ENCODE measurements around the gene HECW1.

The HECW1 gene

DNA sequence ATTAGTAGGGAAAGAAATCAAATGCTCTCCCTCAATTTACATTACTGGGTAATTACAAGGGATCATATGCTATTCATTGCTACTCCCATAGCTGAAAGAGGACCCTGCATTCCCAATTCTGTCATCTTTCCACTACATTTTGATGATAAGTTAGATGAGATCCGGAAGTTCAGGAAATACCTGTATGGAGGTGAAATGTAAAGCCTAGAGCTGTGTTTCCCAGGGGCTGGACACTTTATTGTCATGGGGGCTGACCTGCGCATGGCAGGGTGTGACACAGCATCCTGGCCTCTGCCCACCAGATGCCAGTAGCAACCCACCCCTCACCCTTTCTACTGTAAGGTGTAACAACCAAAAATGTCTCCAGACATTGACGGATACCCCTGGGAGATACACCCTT is 56.6 kb downstream of the HECW1 start:
- TF ChIP-seq, protein P1, sequence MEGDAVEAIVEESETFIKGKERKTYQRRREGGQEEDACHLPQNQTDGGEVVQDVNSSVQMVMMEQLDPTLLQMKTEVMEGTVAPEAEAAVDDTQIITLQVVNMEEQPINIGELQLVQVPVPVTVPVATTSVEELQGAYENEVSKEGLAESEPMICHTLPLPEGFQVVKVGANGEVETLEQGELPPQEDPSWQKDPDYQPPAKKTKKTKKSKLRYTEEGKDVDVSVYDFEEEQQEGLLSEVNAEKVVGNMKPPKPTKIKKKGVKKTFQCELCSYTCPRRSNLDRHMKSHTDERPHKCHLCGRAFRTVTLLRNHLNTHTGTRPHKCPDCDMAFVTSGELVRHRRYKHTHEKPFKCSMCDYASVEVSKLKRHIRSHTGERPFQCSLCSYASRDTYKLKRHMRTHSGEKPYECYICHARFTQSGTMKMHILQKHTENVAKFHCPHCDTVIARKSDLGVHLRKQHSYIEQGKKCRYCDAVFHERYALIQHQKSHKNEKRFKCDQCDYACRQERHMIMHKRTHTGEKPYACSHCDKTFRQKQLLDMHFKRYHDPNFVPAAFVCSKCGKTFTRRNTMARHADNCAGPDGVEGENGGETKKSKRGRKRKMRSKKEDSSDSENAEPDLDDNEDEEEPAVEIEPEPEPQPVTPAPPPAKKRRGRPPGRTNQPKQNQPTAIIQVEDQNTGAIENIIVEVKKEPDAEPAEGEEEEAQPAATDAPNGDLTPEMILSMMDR (IDR thresholded peaks at IDR 0.05; ENCODE audit: low read depth, low read length) = no peak
- DNase-seq (ENCODE audit: extremely low read depth, low read depth) = no peak

DNA sequence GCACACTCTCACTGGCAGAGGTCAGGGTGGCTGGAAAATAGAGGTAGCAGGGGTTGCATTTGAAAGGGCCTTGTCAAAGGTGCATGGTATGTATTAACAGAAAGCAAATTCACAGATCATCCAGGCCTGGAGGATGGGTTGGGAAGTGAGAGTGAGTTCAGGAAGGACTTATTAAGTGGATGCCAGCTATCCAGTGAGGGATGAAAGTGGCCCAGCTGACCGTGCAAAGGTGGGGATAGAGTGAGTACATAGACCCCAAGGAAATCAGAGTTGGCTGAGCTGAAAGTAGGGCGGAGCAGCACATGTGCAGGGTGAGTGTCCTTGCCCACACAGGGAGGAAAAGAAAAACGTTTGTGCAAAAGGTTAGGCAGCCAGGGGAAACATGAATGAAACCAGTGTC is 58.1 kb downstream of the HECW1 start:
- TF ChIP-seq, protein P1 (IDR thresholded peaks at IDR 0.05; ENCODE audit: low read depth, low read length) = no peak
- DNase-seq (ENCODE audit: extremely low read depth, low read depth) = no peak

DNA sequence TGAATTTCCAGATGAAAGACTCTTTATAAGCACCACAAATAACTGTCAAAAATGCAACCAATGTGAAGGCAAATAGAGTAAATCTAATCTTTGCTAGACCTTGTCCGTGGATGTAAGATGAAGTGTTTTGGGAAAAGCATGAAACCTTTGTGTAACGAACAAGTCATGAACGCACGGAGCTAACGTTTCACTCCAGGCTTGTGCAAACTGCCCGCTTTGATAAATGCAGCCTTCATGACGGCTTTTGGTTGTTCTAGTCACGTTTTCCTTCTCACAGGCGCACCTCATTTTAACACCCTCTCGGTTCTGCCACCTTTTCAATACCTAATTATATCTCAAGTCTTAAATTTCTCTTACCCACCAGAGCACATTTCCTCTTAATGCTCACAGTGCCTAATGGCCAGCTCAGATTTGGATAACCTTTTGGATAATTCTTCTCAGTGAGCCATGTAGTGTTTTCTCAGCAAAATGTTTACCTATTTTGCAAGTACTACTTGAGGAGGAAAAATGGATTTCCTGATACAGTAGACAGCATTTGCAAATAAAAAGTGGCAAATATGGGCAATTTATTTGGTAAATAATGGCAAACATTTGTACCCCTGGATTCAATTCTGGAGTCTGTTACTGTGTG is 63.2 kb downstream of the HECW1 start:
- no peak for DNase-seq (ENCODE audit: extremely low read depth, low read depth)
- TF ChIP-seq, protein P1 (IDR thresholded peaks at IDR 0.05; ENCODE audit: low read depth, low read length) = no peak

DNA sequence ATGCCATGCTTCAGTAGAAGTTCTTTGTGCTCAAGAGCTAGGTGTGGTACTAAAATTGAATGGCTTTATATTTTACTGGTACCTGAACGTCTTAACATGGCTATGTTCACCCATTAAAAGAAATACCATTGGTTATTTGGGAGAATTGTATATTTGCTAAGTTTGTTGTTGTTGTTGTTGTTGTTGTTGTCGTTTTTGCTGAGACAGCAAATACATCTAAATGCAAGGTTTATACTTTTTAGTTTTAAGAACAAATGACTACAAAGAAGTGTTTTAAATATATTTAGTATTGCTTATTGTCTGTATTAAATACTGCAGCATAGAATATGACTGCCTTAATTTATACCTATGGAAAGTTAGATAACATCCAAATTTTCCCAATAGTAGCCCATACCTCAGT is 66.9 kb downstream of the HECW1 start:
- no peak for DNase-seq (ENCODE audit: extremely low read depth, low read depth)
- TF ChIP-seq, protein P1 (IDR thresholded peaks at IDR 0.05; ENCODE audit: low read depth, low read length) = no peak

DNA sequence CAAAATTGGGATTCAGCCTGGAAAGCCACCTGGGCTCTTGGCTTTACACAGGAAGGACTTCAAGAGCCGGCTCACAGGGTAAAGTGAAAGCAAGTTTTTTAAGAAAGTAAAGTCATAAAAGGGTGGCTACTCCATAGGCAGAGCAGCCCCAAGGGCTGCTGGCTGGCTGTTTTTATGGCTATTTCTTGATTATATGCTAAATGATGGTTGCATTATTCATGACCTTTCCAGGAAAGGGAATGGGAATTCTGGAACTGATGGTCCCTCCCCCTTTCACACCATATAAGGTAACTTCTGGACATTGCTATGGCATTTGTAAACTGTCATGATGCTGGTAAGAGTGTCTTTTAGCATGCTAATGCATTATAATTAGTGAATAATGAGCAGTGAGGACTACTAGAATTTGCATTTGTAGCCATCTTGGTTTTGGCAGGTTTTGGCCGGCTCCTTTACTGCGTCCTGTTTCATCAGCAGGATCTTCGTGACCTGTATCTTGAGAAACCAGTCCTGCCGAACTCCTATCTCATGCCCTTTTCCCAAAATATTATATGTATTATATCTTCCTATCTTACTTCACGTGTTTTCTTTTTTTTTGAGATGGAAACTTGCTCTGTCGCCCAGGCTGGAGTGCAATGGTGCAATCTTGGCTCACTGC is 80.5 kb downstream of the HECW1 start:
- TF ChIP-seq, protein P1 (IDR thresholded peaks at IDR 0.05; ENCODE audit: low read depth, low read length) = no peak
- no peak for DNase-seq (ENCODE audit: extremely low read depth, low read depth)

DNA sequence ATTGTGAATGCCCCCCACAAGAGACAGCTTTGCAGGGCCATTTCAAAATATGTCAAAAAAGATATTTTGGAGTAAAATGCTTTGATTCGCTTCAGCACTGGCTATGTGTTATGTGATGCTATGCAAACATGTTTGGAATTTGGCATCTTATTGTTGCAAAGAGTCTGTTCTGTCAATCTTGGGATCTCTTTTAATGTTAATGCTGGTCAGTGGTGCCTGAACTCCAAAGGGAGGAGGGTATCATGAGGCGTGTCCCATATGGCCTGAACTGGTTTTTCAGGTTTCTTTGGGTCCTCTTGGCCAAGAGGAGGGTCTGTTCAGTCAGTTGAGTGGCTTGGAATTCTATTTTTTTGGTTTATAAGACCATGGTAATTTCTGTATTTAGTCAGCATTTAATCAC is 81.4 kb downstream of the HECW1 start:
- TF ChIP-seq, protein P1 (IDR thresholded peaks at IDR 0.05; ENCODE audit: low read depth, low read length) = no peak
- DNase-seq (ENCODE audit: extremely low read depth, low read depth) = no peak

DNA sequence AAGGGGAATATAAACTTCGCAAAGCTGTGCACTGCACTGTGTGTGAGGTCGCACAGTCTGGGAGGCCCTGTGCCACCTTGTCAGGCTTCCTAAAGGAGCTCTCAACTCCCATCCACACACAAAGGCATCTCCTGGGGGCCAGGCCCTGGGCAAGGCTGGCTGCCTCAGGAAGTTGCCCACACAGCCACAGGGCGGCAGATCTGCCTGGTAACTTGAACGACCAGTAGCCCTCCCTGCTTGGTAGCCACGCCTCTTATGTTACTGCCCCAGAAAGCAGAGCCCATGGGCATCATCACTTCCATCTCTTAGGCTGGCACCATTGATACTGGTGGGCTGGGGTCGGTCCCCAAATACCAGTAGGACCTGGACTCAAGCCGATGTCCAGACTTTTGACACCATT is 82.8 kb downstream of the HECW1 start:
- TF ChIP-seq, protein P1 (IDR thresholded peaks at IDR 0.05; ENCODE audit: low read depth, low read length) = no peak
- DNase-seq (ENCODE audit: extremely low read depth, low read depth) = no peak

All from AG09319 (cell line).